Activated naive CD8-positive, alpha-beta T cell (primary cell): Measurements from ENCODE around the gene CLINT1.

ENCODE experiments used
- H3K27ac Mint-ChIP-seq: one replicate; pipeline ENCODE4 v1.8.0; 2021; ENCODE audit warnings: mixed read lengths
- H3K27me3 Mint-ChIP-seq: one replicate; pipeline ENCODE4 v1.8.0; 2021; ENCODE audit warnings: mixed read lengths
- H3K36me3 Mint-ChIP-seq: one replicate; pipeline ENCODE4 v1.8.0; 2021; ENCODE audit warnings: mixed read lengths
- H3K4me1 Mint-ChIP-seq: one replicate; pipeline ENCODE4 v1.8.0; 2021; ENCODE audit warnings: low read depth, mixed read lengths
- H3K4me3 Mint-ChIP-seq: one replicate; pipeline ENCODE4 v1.8.0; 2021; ENCODE audit warnings: mild to moderate bottlenecking, mixed read lengths
- H3K9me3 Mint-ChIP-seq: one replicate; pipeline ENCODE4 v1.8.0; 2021; ENCODE audit warnings: low read depth, mixed read lengths

The CLINT1 gene

DNA sequence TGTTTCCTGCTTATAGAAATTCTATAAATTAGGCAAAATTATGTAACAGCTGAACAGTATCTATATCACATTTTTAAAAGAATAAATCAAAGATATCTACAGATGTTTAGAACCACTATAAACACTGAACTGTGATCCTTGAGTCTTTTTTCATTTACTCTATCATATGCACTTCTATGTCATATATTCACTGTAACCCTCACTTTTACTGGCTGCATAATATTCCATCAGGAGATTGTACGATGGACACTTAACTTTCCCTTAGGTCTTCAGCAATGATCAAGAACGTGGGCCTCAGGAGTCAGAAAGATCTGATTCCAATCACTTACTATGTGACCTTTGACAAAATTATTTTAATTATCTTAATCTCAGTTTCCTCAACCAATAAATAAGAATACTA, 41.0 kb downstream of the CLINT1 start:
- Mint-ChIP-seq H3K4me1 (peaks cover 21% of the 10 kb centered on the region), H3K27ac (no peak overlapping the region), H3K9me3 (no peaks in the 10 kb centered on the region), H3K4me3 (no peak overlapping the region), H3K36me3 (peaks cover 15% of the 10 kb centered on the region), H3K27me3 (no peaks in the 10 kb centered on the region)

DNA sequence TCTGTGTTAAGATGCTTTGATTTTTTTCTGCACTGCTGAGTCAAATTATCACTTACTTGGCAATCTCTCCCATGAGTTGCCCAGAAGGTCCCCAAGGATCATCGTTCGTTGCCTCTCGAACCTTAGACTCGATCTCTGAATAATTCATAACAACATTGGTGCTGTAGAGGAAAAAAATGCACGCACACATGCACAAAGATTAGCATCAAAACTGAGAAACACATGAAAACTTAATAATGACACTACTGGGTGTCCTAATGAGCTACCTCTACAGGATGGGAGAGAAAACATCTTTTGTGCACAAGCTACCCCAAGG, 41.6 kb downstream of the CLINT1 start:
- Mint-ChIP-seq H3K27me3 (no peaks in the 10 kb centered on the region), H3K9me3 (no peaks in the 10 kb centered on the region), H3K4me1 (peaks cover 21% of the 10 kb centered on the region), H3K4me3 (no peak overlapping the region), H3K36me3 (peaks cover 12% of the 10 kb centered on the region), H3K27ac (no peak overlapping the region)

DNA sequence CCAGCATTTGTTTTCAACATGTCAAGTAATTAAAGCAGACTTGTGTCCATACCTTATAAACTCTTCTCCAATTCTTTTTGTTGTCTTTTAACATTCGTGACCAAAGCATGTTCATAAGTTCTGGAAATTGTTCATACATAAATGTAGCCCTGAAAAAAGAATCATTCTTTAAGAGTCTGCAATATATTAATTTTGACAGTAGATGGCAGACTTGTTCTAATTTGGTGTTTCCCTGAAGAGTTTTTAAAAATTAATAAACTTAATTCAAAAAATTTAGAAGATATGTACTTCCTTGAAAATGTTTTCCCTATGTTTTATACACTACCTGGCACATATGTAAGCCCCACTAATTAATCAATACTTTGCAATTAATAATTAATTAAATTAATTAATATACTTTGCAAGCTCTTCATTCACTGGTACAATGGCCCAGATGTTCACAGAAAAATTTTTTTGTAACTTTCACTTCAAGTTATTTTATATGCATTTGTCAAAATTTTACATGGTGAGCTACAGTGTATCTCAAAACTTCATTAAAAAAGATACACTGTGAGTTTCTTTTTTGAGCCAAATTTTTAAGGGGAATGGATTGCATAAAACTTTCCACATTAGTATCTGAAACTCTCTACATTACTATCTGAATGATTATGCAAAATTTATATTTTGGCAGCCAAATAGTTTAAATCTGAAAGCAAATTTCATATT, 42.1 kb downstream of the CLINT1 start:
- peaks cover 16% of the 10 kb centered on the region for H3K4me1 Mint-ChIP-seq
- H3K27me3 Mint-ChIP-seq = no peaks in the 10 kb centered on the region
- peaks cover 9% of the 10 kb centered on the region for H3K36me3 Mint-ChIP-seq
- no peaks in the 10 kb centered on the region for H3K9me3 Mint-ChIP-seq
- no peak overlapping the region for H3K4me3 Mint-ChIP-seq
- no peak overlapping the region for H3K27ac Mint-ChIP-seq

DNA sequence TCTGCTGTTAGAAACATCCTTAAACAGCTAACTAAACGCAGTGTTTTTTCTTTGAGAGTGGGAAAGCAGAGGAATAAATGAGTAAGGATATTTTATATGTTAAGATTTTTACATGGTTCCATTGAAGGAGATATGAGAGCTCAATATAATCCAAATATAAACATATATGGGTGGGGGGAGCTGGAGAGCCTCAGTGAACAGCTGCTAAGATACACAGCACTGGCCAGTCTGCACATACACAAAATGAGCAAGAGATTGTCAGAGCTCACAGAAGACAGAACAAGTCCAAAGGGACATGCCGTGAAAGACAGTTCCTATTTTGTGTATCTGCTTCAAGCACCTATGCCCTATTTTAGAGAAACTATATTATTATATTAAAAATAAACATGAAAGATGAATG, 46.9 kb downstream of the CLINT1 start:
- Mint-ChIP-seq H3K4me1 (no peaks in the 10 kb centered on the region), H3K27me3 (no peaks in the 10 kb centered on the region), H3K36me3 (peaks cover 5% of the 10 kb centered on the region), H3K9me3 (no peaks in the 10 kb centered on the region), H3K4me3 (no peak overlapping the region), H3K27ac (no peak overlapping the region)

DNA sequence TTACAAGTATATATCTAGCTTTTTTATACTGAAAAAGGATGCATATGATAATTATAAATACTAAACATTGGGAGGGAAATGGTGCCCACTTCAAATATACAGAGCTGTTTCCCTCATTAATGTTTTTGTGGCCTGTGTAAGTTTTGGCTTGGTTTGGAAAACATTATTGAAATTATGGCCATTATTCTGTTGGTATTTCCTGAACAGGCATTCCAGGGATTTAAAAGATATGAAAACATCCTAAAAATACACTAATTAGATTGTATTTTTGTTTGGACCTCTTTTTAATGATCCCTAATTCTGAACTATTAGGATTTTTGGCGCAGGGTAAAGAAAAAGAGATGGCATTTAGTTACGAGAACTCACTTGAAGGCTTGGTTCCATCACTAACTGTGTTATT, 50.9 kb downstream of the CLINT1 start:
- H3K4me1 Mint-ChIP-seq = no peaks in the 10 kb centered on the region
- no peaks in the 10 kb centered on the region for H3K27me3 Mint-ChIP-seq
- no peaks in the 10 kb centered on the region for H3K9me3 Mint-ChIP-seq
- no peak overlapping the region for H3K27ac Mint-ChIP-seq
- peaks cover 9% of the 10 kb centered on the region for H3K36me3 Mint-ChIP-seq
- no peak overlapping the region for H3K4me3 Mint-ChIP-seq

DNA sequence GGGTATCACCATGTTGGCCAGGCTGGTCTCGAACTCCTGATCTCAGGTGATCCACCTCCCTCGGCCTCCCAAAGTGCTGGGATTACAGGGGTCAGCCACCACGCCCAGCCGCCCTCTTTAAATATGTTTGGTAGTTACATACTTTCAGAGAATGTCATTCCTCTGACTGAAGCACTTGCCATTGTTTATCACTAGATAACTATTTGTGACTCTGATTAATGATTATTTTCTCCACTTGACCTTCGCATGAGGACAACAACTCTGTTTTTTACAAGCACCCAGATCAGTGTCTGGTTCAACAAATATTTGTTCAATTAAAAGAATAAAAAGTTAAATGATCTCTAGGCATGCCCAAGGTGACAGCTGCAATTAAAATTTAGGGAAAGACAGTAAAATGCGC, 56.2 kb downstream of the CLINT1 start:
- no peak overlapping the region for H3K27ac Mint-ChIP-seq
- no peaks in the 10 kb centered on the region for H3K9me3 Mint-ChIP-seq
- no peaks in the 10 kb centered on the region for H3K27me3 Mint-ChIP-seq
- H3K4me1 Mint-ChIP-seq = no peaks in the 10 kb centered on the region
- peaks cover 18% of the 10 kb centered on the region for H3K36me3 Mint-ChIP-seq
- no peak overlapping the region for H3K4me3 Mint-ChIP-seq

DNA sequence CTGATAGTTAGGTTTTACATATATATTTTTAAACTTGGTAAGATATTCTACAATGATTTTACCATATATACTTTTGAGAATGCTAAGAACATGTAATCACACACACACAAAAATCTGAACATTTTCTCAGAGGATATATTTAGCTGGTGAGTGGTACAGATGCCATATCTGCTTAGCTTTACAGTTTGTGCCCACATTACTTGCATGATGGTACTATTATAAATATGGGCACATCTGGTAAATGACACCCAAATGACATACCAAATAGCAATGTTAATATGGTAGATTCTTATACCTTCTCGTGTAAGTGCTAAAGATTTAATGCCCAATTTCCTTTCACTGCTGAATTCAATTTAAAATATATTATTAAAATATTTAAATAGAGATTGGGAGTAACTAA, 58.8 kb downstream of the CLINT1 start:
- Mint-ChIP-seq H3K4me1 (no peaks in the 10 kb centered on the region), H3K9me3 (no peaks in the 10 kb centered on the region), H3K4me3 (no peak overlapping the region), H3K27me3 (no peaks in the 10 kb centered on the region), H3K36me3 (peaks cover 12% of the 10 kb centered on the region), H3K27ac (no peak overlapping the region)

DNA sequence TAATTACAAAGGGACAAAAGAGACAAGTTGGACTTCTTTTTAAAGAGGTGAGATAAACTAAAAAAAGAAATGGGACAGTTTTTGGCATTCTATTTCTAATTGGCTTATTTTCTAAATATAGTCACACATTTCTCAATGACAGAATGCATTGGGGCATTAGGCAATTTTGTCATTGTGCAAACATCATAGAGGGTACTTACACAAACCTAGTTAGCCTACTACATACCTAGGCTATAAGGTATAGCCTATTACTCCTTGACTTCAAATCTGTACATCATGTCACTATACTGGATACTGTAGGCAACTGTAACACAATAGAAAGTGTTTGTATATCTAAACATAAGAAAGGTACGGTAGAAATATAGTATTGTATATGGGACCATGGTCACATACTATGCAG, 59.4 kb downstream of the CLINT1 start:
- no peak overlapping the region for H3K27ac Mint-ChIP-seq
- no peak overlapping the region for H3K4me3 Mint-ChIP-seq
- H3K9me3 Mint-ChIP-seq = no peaks in the 10 kb centered on the region
- H3K27me3 Mint-ChIP-seq = no peaks in the 10 kb centered on the region
- peaks cover 12% of the 10 kb centered on the region for H3K36me3 Mint-ChIP-seq
- H3K4me1 Mint-ChIP-seq = no peaks in the 10 kb centered on the region

DNA sequence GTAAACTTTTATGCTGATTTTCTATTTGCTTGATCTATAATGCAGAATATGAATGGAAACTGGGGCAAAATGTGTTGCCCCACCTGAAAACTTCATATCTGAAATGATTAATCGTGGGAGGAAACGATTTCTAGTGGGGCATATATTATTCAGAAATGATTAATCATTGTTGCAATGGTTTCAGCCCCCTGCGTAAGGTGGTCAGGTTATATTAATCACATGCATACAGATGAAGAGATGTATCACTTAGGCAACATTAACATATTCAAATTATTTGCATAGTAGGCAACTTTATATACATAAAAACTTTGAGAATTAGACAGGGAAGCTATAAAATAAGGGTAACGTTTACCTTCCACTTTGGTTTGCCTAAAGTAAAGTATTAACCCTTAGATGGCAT, 65.6 kb downstream of the CLINT1 start:
- H3K27me3 Mint-ChIP-seq = no peaks in the 10 kb centered on the region
- no peak overlapping the region for H3K4me3 Mint-ChIP-seq
- peaks cover 4% of the 10 kb centered on the region for H3K36me3 Mint-ChIP-seq
- peak overlapping the region; percentile 58 for H3K27ac Mint-ChIP-seq
- no peaks in the 10 kb centered on the region for H3K9me3 Mint-ChIP-seq
- H3K4me1 Mint-ChIP-seq = peaks cover 4% of the 10 kb centered on the region

DNA sequence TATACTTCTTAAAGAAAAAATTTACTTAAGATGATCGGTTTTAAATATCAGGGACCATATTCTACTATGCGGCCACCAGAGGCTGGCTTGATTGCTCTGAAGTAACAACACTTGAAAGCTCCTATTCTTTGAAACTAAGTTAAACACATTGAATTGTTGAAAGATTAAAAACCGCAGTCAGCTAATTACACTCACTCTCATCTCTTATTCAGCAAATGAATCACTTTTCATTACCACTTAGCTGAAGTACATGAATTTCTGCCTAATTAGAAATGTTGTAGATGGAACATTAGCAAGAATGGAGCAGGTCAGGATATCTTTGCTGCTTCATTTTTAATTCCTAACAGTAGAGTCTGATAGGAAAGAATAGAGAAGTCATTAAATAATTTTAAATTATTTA, 73.1 kb downstream of the CLINT1 start:
- no peak overlapping the region for H3K4me3 Mint-ChIP-seq
- no peak overlapping the region for H3K27ac Mint-ChIP-seq
- H3K9me3 Mint-ChIP-seq = no peaks in the 10 kb centered on the region
- H3K36me3 Mint-ChIP-seq = peaks cover 7% of the 10 kb centered on the region
- H3K4me1 Mint-ChIP-seq = no peaks in the 10 kb centered on the region
- no peaks in the 10 kb centered on the region for H3K27me3 Mint-ChIP-seq

DNA sequence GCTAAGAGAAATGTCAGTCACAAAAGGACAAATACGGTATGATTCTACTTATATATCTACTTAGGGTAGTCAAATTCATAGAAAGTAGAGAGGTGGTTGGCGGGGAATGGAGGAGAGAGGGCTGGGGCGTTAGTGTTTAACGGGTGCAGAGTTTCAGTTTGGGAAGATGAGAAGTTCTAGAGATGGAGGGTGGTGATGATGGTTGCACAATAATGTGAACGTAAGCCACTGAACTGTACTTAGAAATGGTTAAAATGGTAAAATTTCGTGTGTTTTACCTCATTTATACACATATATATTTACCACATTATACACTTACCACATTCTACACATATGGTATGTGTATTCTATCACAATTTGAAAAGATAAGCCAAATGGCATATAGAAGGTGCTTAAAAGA, 79.7 kb downstream of the CLINT1 start:
- H3K36me3 Mint-ChIP-seq = no peaks in the 10 kb centered on the region
- no peaks in the 10 kb centered on the region for H3K27me3 Mint-ChIP-seq
- no peaks in the 10 kb centered on the region for H3K4me1 Mint-ChIP-seq
- no peaks in the 10 kb centered on the region for H3K9me3 Mint-ChIP-seq
- no peak overlapping the region for H3K27ac Mint-ChIP-seq
- H3K4me3 Mint-ChIP-seq = no peak overlapping the region

DNA sequence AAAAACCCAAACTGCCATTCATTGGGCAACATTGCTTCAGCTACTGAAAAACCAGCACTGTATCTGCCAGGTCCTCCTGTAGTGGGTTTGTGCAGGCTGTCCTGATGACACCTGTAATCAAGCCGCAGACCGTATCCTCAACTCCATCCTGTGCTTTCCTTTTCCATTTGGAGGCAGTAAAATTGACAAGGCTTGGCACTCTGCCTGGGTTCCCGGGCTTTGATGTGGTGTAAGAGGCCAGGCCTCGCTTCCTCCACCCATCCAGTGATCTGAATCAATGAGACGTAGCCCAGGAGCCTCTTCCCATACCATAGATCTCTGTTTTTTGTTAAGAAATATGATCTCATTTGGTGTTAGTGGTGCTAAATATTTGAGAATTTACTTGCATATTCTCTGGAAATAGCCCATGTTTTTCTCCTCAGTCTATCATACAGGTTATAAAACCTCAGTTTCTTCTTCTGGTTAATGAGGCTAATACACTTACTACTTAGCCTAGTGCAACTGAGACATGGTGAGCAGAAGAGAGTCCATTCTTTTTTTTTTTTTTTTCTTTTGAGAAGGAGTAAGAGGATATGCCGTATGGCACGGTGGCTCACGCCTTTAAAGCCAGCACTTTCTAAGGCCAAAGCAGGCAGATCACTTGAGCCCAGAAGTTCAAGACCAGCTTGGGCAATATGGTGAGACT, 80.7 kb downstream of the CLINT1 start:
- Mint-ChIP-seq H3K4me1 (no peaks in the 10 kb centered on the region), H3K27me3 (peaks cover 3% of the 10 kb centered on the region), H3K9me3 (no peaks in the 10 kb centered on the region), H3K36me3 (no peaks in the 10 kb centered on the region), H3K4me3 (no peak overlapping the region), H3K27ac (no peak overlapping the region)

DNA sequence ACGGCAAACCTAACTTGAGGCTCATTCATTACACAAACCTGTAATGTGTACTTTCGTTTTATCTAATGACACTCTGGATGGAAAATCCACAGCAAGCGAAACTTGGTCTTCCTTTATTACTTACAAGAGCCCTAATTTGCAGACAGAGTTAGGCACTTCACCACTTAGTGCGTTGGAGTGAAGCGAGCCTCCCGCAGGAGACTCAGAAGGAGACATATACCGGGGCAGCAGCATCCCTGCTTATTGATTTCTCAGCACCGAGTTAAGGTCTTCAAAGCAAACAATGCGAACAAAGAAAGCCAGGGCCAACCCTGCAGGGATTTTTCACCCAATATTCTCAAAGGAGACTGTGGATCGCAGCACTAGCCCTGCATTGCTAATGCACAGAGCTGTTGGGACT, 86.8 kb downstream of the CLINT1 start:
- peaks cover 7% of the 10 kb centered on the region for H3K27me3 Mint-ChIP-seq
- H3K4me1 Mint-ChIP-seq = no peaks in the 10 kb centered on the region
- H3K27ac Mint-ChIP-seq = no peak overlapping the region
- H3K4me3 Mint-ChIP-seq = no peak overlapping the region
- H3K36me3 Mint-ChIP-seq = no peaks in the 10 kb centered on the region
- no peaks in the 10 kb centered on the region for H3K9me3 Mint-ChIP-seq

DNA sequence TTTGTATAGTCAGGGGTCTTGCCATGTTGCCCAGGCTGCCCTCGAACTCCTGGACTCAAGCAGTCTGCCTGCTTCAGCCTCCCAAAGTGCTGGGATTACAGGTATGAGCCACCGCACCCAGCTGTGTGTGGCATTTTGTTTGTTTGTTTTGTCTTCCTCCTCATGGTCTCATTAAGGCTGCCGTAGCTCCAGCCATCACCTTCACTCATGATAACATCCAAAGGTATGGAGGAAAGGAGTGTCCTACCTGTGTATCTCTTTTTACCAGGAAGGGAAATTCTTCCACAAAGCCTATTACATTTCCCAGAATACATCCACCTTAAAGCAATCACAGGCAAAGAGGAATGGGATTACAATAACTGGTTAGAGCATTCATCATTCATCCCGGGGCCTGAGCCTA, 88.3 kb downstream of the CLINT1 start:
- no peaks in the 10 kb centered on the region for H3K4me1 Mint-ChIP-seq
- no peak overlapping the region for H3K4me3 Mint-ChIP-seq
- H3K9me3 Mint-ChIP-seq = no peaks in the 10 kb centered on the region
- H3K27ac Mint-ChIP-seq = no peak overlapping the region
- H3K27me3 Mint-ChIP-seq = peaks cover 7% of the 10 kb centered on the region
- no peaks in the 10 kb centered on the region for H3K36me3 Mint-ChIP-seq

DNA sequence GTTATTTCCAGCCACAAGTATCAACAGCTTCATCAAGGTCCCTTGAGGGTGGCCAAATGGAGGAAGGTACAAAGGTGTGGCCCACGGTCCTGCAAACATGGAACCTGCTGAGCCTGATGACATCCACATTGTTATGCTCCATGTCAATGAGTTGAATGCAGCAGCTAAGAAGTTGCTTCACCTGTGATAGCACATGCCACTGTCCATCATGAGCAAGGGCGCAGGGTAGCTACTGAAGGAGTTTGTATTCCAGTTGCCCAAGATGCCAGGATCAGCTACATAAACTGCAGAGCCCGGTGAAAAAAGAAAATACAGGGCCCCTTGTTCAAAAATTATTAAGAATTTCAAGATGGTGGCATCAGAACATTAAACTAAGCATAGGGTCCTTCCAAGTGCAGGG, 91.3 kb downstream of the CLINT1 start:
- no peaks in the 10 kb centered on the region for H3K9me3 Mint-ChIP-seq
- H3K4me3 Mint-ChIP-seq = no peak overlapping the region
- no peaks in the 10 kb centered on the region for H3K36me3 Mint-ChIP-seq
- no peaks in the 10 kb centered on the region for H3K4me1 Mint-ChIP-seq
- peaks cover 4% of the 10 kb centered on the region for H3K27me3 Mint-ChIP-seq
- no peak overlapping the region for H3K27ac Mint-ChIP-seq

DNA sequence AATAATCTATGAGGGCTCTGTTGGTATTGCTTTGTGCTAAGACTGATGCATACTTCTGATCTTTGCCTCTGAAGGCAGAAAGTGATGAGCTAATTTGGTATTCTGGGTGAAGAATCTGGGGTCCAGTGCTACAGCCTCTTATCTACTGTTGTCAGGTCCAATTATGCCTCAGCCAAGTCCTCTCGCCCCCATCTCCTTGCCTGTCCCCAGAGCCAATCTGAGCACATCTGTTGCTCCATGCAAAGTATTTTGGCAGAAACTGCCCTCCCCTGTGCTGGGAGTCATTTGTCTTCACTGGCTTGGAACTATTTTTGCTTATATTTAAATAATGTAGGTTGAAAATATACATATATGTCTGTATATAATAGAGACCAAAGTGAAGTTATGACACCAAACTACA, 92.0 kb downstream of the CLINT1 start:
- Mint-ChIP-seq H3K9me3 (no peaks in the 10 kb centered on the region), H3K27me3 (peaks cover 4% of the 10 kb centered on the region), H3K4me3 (no peak overlapping the region), H3K36me3 (no peaks in the 10 kb centered on the region), H3K27ac (no peak overlapping the region), H3K4me1 (no peaks in the 10 kb centered on the region)
